GM12878 (cell line): Measurements from ENCODE around the gene TADA2A. TPM values are rescaled to one million over a fixed set of nuclear protein-coding genes. Genes with fewer than 3 reads are reported as not detected.
"Not testable (repeated sequence)": the region's sequence is repeated elsewhere in the genome, so short reads cannot be mapped to it uniquely, and the experiment has no call there.

Source experiments
- ATAC-seq: fragments of 200-7000 bp; cut with Tn5 transposase; 3 replicates; pipeline ENCODE4 v1.9.1; 2020; ENCODE audit warnings: mild to moderate bottlenecking, moderate library complexity
- BruUV-seq: library from RNA; stranded (reverse); fragments of 400-500 nt; replicated peaks from 2 replicates; lab custom pipeline; 2021; lab: Mats Ljungman, UMichigan
- CTCF ChIA-PET: fragments of 300-600 bp; sonication (Branson Sonifier 250); formaldehyde crosslinking; extraction: SDS; loops from one replicate; lab custom pipeline; 2021; ENCODE audit warnings: inconsistent platforms; lab: Yijun Ruan, JAX
- POLR2A ChIA-PET: fragments of 350-600 bp; formaldehyde crosslinking; extraction: SDS; loops from one replicate; lab custom pipeline; 2021; ENCODE audit warnings: inconsistent platforms; lab: Charles Lee
- RAD21 ChIA-PET: fragments of 300-600 bp; sonication (Branson Sonifier 250); formaldehyde crosslinking; loops from one replicate; lab custom pipeline; 2023; ENCODE audit warnings: antibody characterized with exemption; ENCODE audit not compliant: unreplicated experiment; lab: Charles Lee
- SMC1A ChIA-PET: fragments of 300-600 bp; sonication (Branson Sonifier 250); formaldehyde crosslinking; loops from one replicate; lab custom pipeline; 2023; ENCODE audit not compliant: unreplicated experiment, uncharacterized antibody; lab: Charles Lee
- DNase-seq: peaks from one replicate; pipeline ENCODE4 v3.0.0-alpha.2; 2011; ENCODE audit warnings: low read depth, low spot score
- FAIRE-seq: peaks from 3 replicates; lab custom pipeline; 2011; peaks lifted over from hg19 to GRCh38; lab: Jason Lieb, UNC
- H2AFZ ChIP-seq: 2 replicates; pipeline ENCODE4 v1.6.0; 2011; ENCODE audit warnings: low read depth, low read length, control low read depth; ENCODE audit not compliant: control insufficient read depth
- H3K27ac ChIP-seq: 2 replicates; pipeline ENCODE4 v1.5.1; 2011; ENCODE audit warnings: control low read depth; ENCODE audit not compliant: control insufficient read depth, insufficient read depth
- H3K27me3 ChIP-seq, 2 experiments: replicated peaks in 1 of 2; 2 replicates each; pipeline versions ENCODE4 v1.6.0 to v1.6.1; 2011; ENCODE audit warnings: low read length in 1 of 2; ENCODE audit not compliant: control insufficient read depth in 2 of 2, insufficient read depth in 2 of 2
- H3K36me3 ChIP-seq, 2 experiments: 2 replicates each; pipeline ENCODE4 v1.5.1; 2011; ENCODE audit warnings: low read length in 1 of 2; ENCODE audit not compliant: control insufficient read depth in 2 of 2, insufficient read depth in 2 of 2
- H3K4me1 ChIP-seq: 2 replicates; pipeline ENCODE4 v1.6.1; 2011; ENCODE audit warnings: mild to moderate bottlenecking, low read length, moderate library complexity, mixed read lengths; ENCODE audit not compliant: control insufficient read depth, insufficient read depth
- H3K4me2 ChIP-seq: 2 replicates; pipeline ENCODE4 v1.6.0; 2011; ENCODE audit warnings: control low read depth; ENCODE audit not compliant: control insufficient read depth, insufficient read depth
- H3K4me3 ChIP-seq: fragments of 200-600 bp; sonication (generic); 2 replicates; pipeline ENCODE4 v1.5.1; 2016
- H3K79me2 ChIP-seq: 2 replicates; pipeline ENCODE4 v1.6.0; 2011; ENCODE audit warnings: low read length; ENCODE audit not compliant: control insufficient read depth, insufficient read depth
- H3K9ac ChIP-seq: 2 replicates; pipeline ENCODE4 v1.8.0; 2011; ENCODE audit warnings: low read length, control low read depth, mixed read lengths; ENCODE audit not compliant: control insufficient read depth, insufficient read depth
- H3K9me3 ChIP-seq: replicated peaks from 3 replicates; pipeline ENCODE4 v1.5.1; 2011; ENCODE audit warnings: mild to moderate bottlenecking, low read length; ENCODE audit not compliant: control insufficient read depth, insufficient read depth
- H4K20me1 ChIP-seq: 2 replicates; pipeline ENCODE4 v1.6.0; 2011; ENCODE audit not compliant: control insufficient read depth, insufficient read depth
- E4F1 ChIP-seq: fragments of 450-650 bp; IDR thresholded peaks from 2 replicates; pipeline ENCODE4 v1.6.1; 2018; ENCODE audit warnings: borderline replicate concordance, mild to moderate bottlenecking; ENCODE audit not compliant: partially characterized antibody
- FOXM1 ChIP-seq: IDR thresholded peaks from 2 replicates; pipeline ENCODE4 v1.6.1; 2012; ENCODE audit warnings: low read depth, mild to moderate bottlenecking, inconsistent platforms, low read length, moderate library complexity
- JUNB ChIP-seq: IDR thresholded peaks from 2 replicates; pipeline ENCODE4 v1.6.1; 2016; ENCODE audit warnings: antibody characterized with exemption, mild to moderate bottlenecking
- NKRF ChIP-seq: fragments of 450-650 bp; conservative IDR thresholded peaks from 2 replicates; pipeline ENCODE4 v1.6.1; 2017; ENCODE audit warnings: mild to moderate bottlenecking, moderate library complexity
- NR2C1 ChIP-seq: fragments of 450-650 bp; IDR thresholded peaks from 2 replicates; pipeline ENCODE4 v1.6.1; 2017; ENCODE audit warnings: antibody characterized with exemption, mild to moderate bottlenecking, moderate library complexity
- SP1 ChIP-seq: IDR thresholded peaks from one replicate; pipeline ENCODE4 v1.6.1; 2011; ENCODE audit warnings: low read depth, low read length
- SUZ12 ChIP-seq: fragments of 200-600 bp; sonication (generic); IDR thresholded peaks from one replicate; pipeline ENCODE4 v1.6.1; 2018; ENCODE audit warnings: antibody characterized with exemption, mild to moderate bottlenecking; ENCODE audit not compliant: unreplicated experiment
- WGBS: methylation state at CpG from one replicate; pipeline ENCODE4 v1.1.6; 2016; ENCODE audit warnings: low lambda C conversion rate; ENCODE audit not compliant: insufficient replicate concordance, insufficient coverage; ENCODE audit errors: missing lambda C conversion rate; 5-methylcytosine and 5-hydroxymethylcytosine counted together
- in situ Hi-C: fragments of 300-500 bp; cut with MboI; formaldehyde crosslinking; loops from 9 replicates; pipeline ENCODE4 v1.14.3; 2018; ENCODE audit warnings: mixed read lengths
- intact Hi-C: fragments of 100-400 bp; cut with micrococcal nuclease; formaldehyde crosslinking; loops from one replicate; pipeline ENCODE4 v1.14.2; 2022; ENCODE audit not compliant: unreplicated experiment
- polyA plus RNA-seq, 11 experiments: library from polyadenylated mRNA; depleted of rRNA in 4 of 11; unstranded in 6 of 11; stranded (reverse) in 5 of 11; fragments of >200 nt; fragmentation: Nextera tagmentation in 4 of 11; fragmentation: Illumina TruSeq in 1 of 11; extraction: Ambion mirVana in 4 of 11; extraction: Trizol in 1 of 11; gene quantifications; 1 replicate in 1 of 11; 2 replicates in 10 of 11; pipeline versions ENCODE4 v1.2.1 to v1.2.3, GENCODE V29; 2011 to 2016; ENCODE audit warnings: inconsistent platforms in 2 of 11, missing spikeins in 2 of 11, low read depth in 1 of 11
- total RNA-seq, 4 experiments: library from RNA; depleted of rRNA in 3 of 4; stranded (reverse); fragments of >200 nt in 3 of 4; fragmentation: Illumina TruSeq in 1 of 4; extraction: Trizol in 1 of 4; gene quantifications; 2 replicates each; pipeline versions ENCODE4 v1.2.1 to v1.2.3, GENCODE V29; 2013 to 2021

Gene TADA2A
- total and polyA plus RNA-seq, 10 of the 15 experiments (the other 5 are each of a cell fraction or from before 2014, with no cell fraction given) = 19.6 to 43.8 (median 34.1) TPM

DNA sequence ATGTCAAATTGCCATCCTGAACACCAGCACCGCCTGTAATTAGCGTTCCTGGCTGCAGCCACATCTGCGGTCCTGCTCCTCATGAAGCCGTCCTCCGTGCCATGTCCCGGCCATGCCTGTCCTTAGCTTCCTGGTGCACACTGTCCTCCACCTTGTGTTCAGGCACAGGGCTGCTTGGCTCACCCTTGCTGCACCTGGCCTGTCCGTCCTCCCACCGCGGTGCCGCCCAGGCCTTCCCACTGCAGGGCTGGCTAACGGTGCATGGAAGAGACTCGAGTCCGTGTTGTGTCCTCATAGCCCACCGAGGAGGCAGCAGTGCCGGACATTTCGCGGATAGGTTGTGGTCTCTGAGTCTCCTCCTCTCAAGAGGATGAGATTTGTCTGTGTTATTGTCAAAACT, 103.4 kb downstream of the TADA2A start:
- Histone ChIP-seq H3K4me2 (no peak overlapping the region), H2AFZ (no peak overlapping the region), H3K9ac (no peak overlapping the region), H3K79me2 (no peaks in the 10 kb centered on the region), H3K9me3 (no peaks in the 10 kb centered on the region), H4K20me1 (no peaks in the 10 kb centered on the region), H3K4me3 (no peak overlapping the region), H3K27ac (no peak overlapping the region), H3K4me1 (no peaks in the 10 kb centered on the region), H3K36me3 (peaks cover 9 to 16% of the 10 kb centered on the region in 2 experiments; a peak in 3 of 4 replicates), H3K27me3 (no peaks in the 10 kb centered on the region)
- CTCF ChIA-PET = no interaction called here
- TF ChIP-seq NKRF (no peak), SUZ12 (no peak), JUNB (no peak), FOXM1 (no peak), SP1 (no peak), E4F1 (no peak), NR2C1 (no peak)
- WGBS = 98% methylated on average over 17 of the region's 17 CpGs
- in situ Hi-C loops = loop anchor here (25.0 kb wide), 1 partner anchor 877 kb away; no protein-coding TSS in a partner anchor
- SMC1A ChIA-PET = no interaction called here
- FAIRE-seq (no peak), ATAC-seq (no peak), DNase-seq (no peak)
- RAD21 ChIA-PET = no interaction called here
- no TSS peak for BruUV-seq
- POLR2A ChIA-PET = interaction anchor here (0.6 kb wide), 1 partner anchor 86 kb away, joined by 4 read pairs; no protein-coding TSS in a partner anchor
- intact Hi-C loops = no loop called here

- H3K27me3 ChIP-seq, FAIRE-seq, H3K9ac ChIP-seq, H3K79me2 ChIP-seq, H3K9me3 ChIP-seq, H3K27ac ChIP-seq, H3K4me3 ChIP-seq, H3K4me1 ChIP-seq, H4K20me1 ChIP-seq, BruUV-seq, intact Hi-C loops, H2AFZ ChIP-seq, SMC1A ChIA-PET, H3K4me2 ChIP-seq, POLR2A ChIA-PET, ATAC-seq, DNase-seq: not testable (repeated sequence)
- in situ Hi-C loops = loop anchor here (25.0 kb wide), 1 partner anchor 876 kb away; no protein-coding TSS in a partner anchor
- ChIA-PET CTCF (interaction anchor here (1.2 to 3.1 kb wide), 2 partner anchors 138 to 305 kb away, joined by 3 to 8 read pairs; no protein-coding TSS in a partner anchor), RAD21 (interaction anchor here (0.6 to 0.7 kb wide), 2 partner anchors 42 to 335 kb away, joined by 4 read pairs; no protein-coding TSS in a partner anchor)
- WGBS = 50% methylated on average over 1 of the region's 1 CpG
- H3K36me3 ChIP-seq = peaks cover 16% of the 10 kb centered on the region in 2 experiments; a peak in 3 of 4 replicates
Observed at GRCh38 chr17:37511642-37512041, 105.0 kb downstream of the TADA2A start.
